H1 (cell line): ENCODE measurements around the gene RABGAP1. TPM values are rescaled to one million over a fixed set of nuclear protein-coding genes. Genes with fewer than 3 reads are reported as not detected.

Experiments used
- CTCF ChIA-PET: fragments of 300-600 bp; sonication (Branson Sonifier 250); formaldehyde crosslinking; loops from one replicate; lab custom pipeline; 2021; ENCODE audit not compliant: partially characterized antibody; lab: Charles Lee
- POLR2A ChIA-PET: fragments of 300-600 bp; sonication (Branson Sonifier 250); formaldehyde crosslinking; loops from one replicate; lab custom pipeline; 2021; ENCODE audit warnings: inconsistent platforms; ENCODE audit not compliant: partially characterized antibody; lab: Charles Lee
- DNase-seq, 2 experiments: peaks; one replicate each; pipeline versions ENCODE4 v3.0.0 to v3.0.0-alpha.2; 2010 to 2022; ENCODE audit warnings: low spot score in 2 of 2, low read depth in 1 of 2, mixed read lengths in 1 of 2
- FAIRE-seq: peaks from 2 replicates; lab custom pipeline; 2011; peaks lifted over from hg19 to GRCh38; lab: Jason Lieb, UNC
- H2AFZ ChIP-seq: 2 replicates; pipeline ENCODE4 v1.8.1; 2012; ENCODE audit warnings: low read length, inconsistent platforms
- H2AK5ac ChIP-seq: 2 replicates; pipeline ENCODE4 v1.6.1; 2013; ENCODE audit warnings: low read depth, low read length
- H2BK120ac ChIP-seq: replicated peaks from 2 replicates; pipeline ENCODE3; 2013; ENCODE audit warnings: low read depth, low read length, inconsistent platforms
- H2BK12ac ChIP-seq: 2 replicates; pipeline ENCODE4 v1.6.1; 2013; ENCODE audit warnings: low read depth, low read length
- H2BK15ac ChIP-seq: 2 replicates; pipeline ENCODE4 v1.6.1; 2013; ENCODE audit warnings: low read length
- H2BK20ac ChIP-seq: 2 replicates; pipeline ENCODE4 v1.6.1; 2013; ENCODE audit warnings: low read length
- H2BK5ac ChIP-seq: 2 replicates; pipeline ENCODE4 v1.6.1; 2013; ENCODE audit warnings: low read depth, low read length
- H3K14ac ChIP-seq: 2 replicates; pipeline ENCODE4 v1.6.1; 2013; ENCODE audit warnings: inconsistent platforms; ENCODE audit not compliant: insufficient read length
- H3K18ac ChIP-seq: 2 replicates; pipeline ENCODE4 v1.6.1; 2013; ENCODE audit warnings: low read length; ENCODE audit errors: extremely low read depth
- H3K23ac ChIP-seq: 2 replicates; pipeline ENCODE4 v1.6.1; 2013; ENCODE audit warnings: inconsistent platforms; ENCODE audit not compliant: insufficient read length
- H3K23me2 ChIP-seq: 2 replicates; pipeline ENCODE4 v1.6.1; 2013; ENCODE audit warnings: low read depth, low read length
- H3K27ac ChIP-seq: 2 replicates; pipeline ENCODE4 v1.6.1; 2011; ENCODE audit warnings: low read depth, low read length, inconsistent platforms
- H3K27me3 ChIP-seq, 4 experiments: replicated peaks in 1 of 4; 1 replicate in 1 of 4; 2 replicates in 3 of 4; pipeline versions ENCODE4 v1.6.1 to v1.8.1; 2011 to 2013; ENCODE audit warnings: low read length in 3 of 4, mild to moderate bottlenecking in 3 of 4, inconsistent platforms in 2 of 4, mixed read lengths in 2 of 4, moderate library complexity in 1 of 4; ENCODE audit not compliant: control insufficient read depth in 3 of 4, insufficient read depth in 3 of 4; ENCODE audit errors: extremely low read depth in 1 of 4
- H3K36me3 ChIP-seq, 4 experiments: 2 replicates each; pipeline versions ENCODE4 v1.6.1 to v1.8.1; 2011 to 2013; ENCODE audit warnings: mild to moderate bottlenecking in 4 of 4, low read length in 3 of 4, moderate library complexity in 2 of 4, control low read depth in 1 of 4, inconsistent platforms in 1 of 4; ENCODE audit not compliant: insufficient read depth in 4 of 4, control insufficient read depth in 2 of 4
- H3K4ac ChIP-seq: replicated peaks from 2 replicates; pipeline ENCODE3; 2013; ENCODE audit warnings: low read length, low read depth, mixed read lengths, inconsistent platforms; ENCODE audit not compliant: insufficient read length
- H3K4me1 ChIP-seq, 4 experiments: replicated peaks in 1 of 4; 1 replicate in 1 of 4; 2 replicates in 3 of 4; pipeline versions ENCODE4 v1.6.1 to v1.8.1; 2011 to 2013; ENCODE audit warnings: low read length in 3 of 4, inconsistent platforms in 2 of 4, mixed read lengths in 1 of 4; ENCODE audit not compliant: insufficient read depth in 4 of 4, control insufficient read depth in 3 of 4
- H3K4me2 ChIP-seq, 2 experiments: 2 replicates each; pipeline versions ENCODE4 v1.6.1 to v1.8.1; 2011 to 2013; ENCODE audit warnings: low read depth in 2 of 2, low read length in 2 of 2, control low read depth in 1 of 2, inconsistent platforms in 1 of 2, mild to moderate bottlenecking in 1 of 2; ENCODE audit not compliant: insufficient read depth in 1 of 2
- H3K4me3 ChIP-seq, 4 experiments: fragments of 200-600, 300-600 bp in 1 of 4; sonication (generic), shearing (Covaris generic), sonication (Bioruptor Twin) in 1 of 4; 2 replicates each; pipeline versions ENCODE4 v1.5.1 to v1.8.1; 2011 to 2016; ENCODE audit warnings: low read length in 4 of 4, low read depth in 3 of 4, control low read depth in 2 of 4, inconsistent platforms in 2 of 4, mild to moderate bottlenecking in 2 of 4, mixed read lengths in 1 of 4, moderate library complexity in 1 of 4; ENCODE audit not compliant: insufficient read depth in 2 of 4; ENCODE audit errors: extremely low read depth in 1 of 4
- H3K56ac ChIP-seq: replicated peaks from 2 replicates; pipeline ENCODE3; 2013; ENCODE audit warnings: low read depth, mild to moderate bottlenecking, mixed read lengths, low read length, inconsistent platforms; ENCODE audit not compliant: insufficient read length
- H3K79me1 ChIP-seq: 2 replicates; pipeline ENCODE4 v1.6.1; 2013; ENCODE audit warnings: low read depth, low read length, control low read depth
- H3K79me2 ChIP-seq, 2 experiments: 2 replicates each; pipeline versions ENCODE4 v1.6.1 to v1.8.1; 2012 to 2013; ENCODE audit warnings: low read length in 2 of 2, mild to moderate bottlenecking in 2 of 2, inconsistent platforms in 1 of 2; ENCODE audit not compliant: insufficient read depth in 2 of 2, control insufficient read depth in 1 of 2
- H3K9ac ChIP-seq, 4 experiments: replicated peaks in 1 of 4; 1 replicate in 1 of 4; 2 replicates in 3 of 4; pipeline versions ENCODE4 v1.6.1 to v1.8.1; 2011 to 2013; ENCODE audit warnings: low read depth in 3 of 4, low read length in 3 of 4, control low read depth in 2 of 4, mild to moderate bottlenecking in 2 of 4, moderate library complexity in 2 of 4, inconsistent platforms in 1 of 4; ENCODE audit errors: extremely low read depth in 1 of 4
- H3K9me3 ChIP-seq, 2 experiments: 2 replicates each; pipeline versions ENCODE4 v1.6.1 to v1.8.1; 2012 to 2013; ENCODE audit warnings: mild to moderate bottlenecking in 2 of 2, moderate library complexity in 2 of 2, control low read depth in 1 of 2, inconsistent platforms in 1 of 2, low read depth in 1 of 2, low read length in 1 of 2, mixed read lengths in 1 of 2; ENCODE audit not compliant: insufficient read depth in 2 of 2
- H4K20me1 ChIP-seq, 2 experiments: replicated peaks in 1 of 2; 2 replicates each; pipeline versions ENCODE3 to v1.8.1; 2011 to 2013; ENCODE audit warnings: inconsistent platforms in 2 of 2, low read length in 2 of 2, mild to moderate bottlenecking in 1 of 2; ENCODE audit not compliant: insufficient read depth in 2 of 2, control insufficient read depth in 1 of 2
- H4K5ac ChIP-seq: 2 replicates; pipeline ENCODE4 v1.6.1; 2013; ENCODE audit warnings: low read length, low read depth, mixed read lengths, inconsistent platforms; ENCODE audit not compliant: insufficient read length
- H4K8ac ChIP-seq: 2 replicates; pipeline ENCODE4 v1.8.0; 2013; ENCODE audit warnings: mild to moderate bottlenecking, moderate library complexity, low read length, inconsistent platforms; ENCODE audit not compliant: insufficient read depth; ENCODE audit errors: extremely low read depth
- H4K91ac ChIP-seq: replicated peaks from 2 replicates; pipeline ENCODE3; 2013; ENCODE audit warnings: low read length, mixed read lengths, inconsistent platforms; ENCODE audit not compliant: insufficient read length
- TCF12 ChIP-seq: IDR thresholded peaks from 2 replicates; pipeline ENCODE4 v1.6.1; 2011; ENCODE audit warnings: low read depth, mild to moderate bottlenecking, low read length
- WGBS, 2 experiments: shearing (Covaris generic) in 1 of 2; methylation state at CpG; one replicate each; pipeline versions ENCODE4 v1.1.6 to v1.1.7; 2013 to 2015; ENCODE audit warnings: low lambda C conversion rate in 2 of 2, mixed read lengths in 2 of 2, inconsistent platforms in 1 of 2, low coverage in 1 of 2, missing lambda C conversion rate in 1 of 2; ENCODE audit not compliant: insufficient replicate concordance in 2 of 2, insufficient coverage in 1 of 2, insufficient read length in 1 of 2; ENCODE audit errors: extremely low coverage in 1 of 2, missing lambda C conversion rate in 1 of 2; 5-methylcytosine and 5-hydroxymethylcytosine counted together
- polyA plus RNA-seq, 7 experiments: library from polyadenylated mRNA; depleted of rRNA in 3 of 7; stranded (reverse) in 5 of 7; unstranded in 2 of 7; fragments of >200 nt in 5 of 7; fragments of 200-250 nt in 2 of 7; gene quantifications; 1 replicate in 5 of 7; 2 replicates in 1 of 7; 4 replicates in 1 of 7; pipeline versions ENCODE4 v1.2.1 to v1.2.3, GENCODE V29; 2011 to 2013; ENCODE audit warnings: missing spikeins in 2 of 7, mixed read lengths in 2 of 7
- total RNA-seq: library from RNA; stranded (reverse); fragmentation: NEBNext Ultra II Directional; extraction: Animal tissue kit (Norgen Biotek cat#: 25700); gene quantifications from 2 replicates; pipeline ENCODE4 v1.2.1, GENCODE V29; 2021

Gene RABGAP1
- total and polyA plus RNA-seq, 2 of the 8 experiments (the other 6 are each of a cell fraction or from before 2014, with no cell fraction given) = 15.7 to 38.3 TPM

DNA sequence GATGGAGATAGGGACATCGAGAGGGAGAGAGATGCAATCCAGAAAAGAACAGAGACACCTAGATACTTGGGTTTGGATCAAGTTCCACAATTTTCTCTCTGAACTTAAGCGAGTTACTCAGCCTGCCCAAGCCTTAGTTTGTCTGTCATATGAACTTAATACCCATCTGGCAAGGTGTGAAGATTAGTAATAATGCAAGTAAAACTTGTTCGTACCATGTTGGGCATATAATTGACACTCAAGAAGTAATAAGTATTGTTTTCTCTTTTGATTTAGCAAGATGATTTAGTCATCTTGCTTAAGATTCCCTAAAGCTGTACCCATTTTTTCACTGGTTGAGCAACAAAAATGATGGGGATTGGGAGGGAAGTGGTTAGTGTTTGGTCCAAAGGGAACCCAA lies 7.5 kb downstream of the RABGAP1 start:
- ChIA-PET CTCF (no interaction called here), POLR2A (interaction anchor here (1.0 to 1.1 kb wide), 2 partner anchors 11 to 44 kb away, joined by 3 read pairs; no protein-coding TSS in a partner anchor)
- Histone ChIP-seq H2BK15ac (no peak overlapping the region), H3K79me2 (peaks cover 27 to 95% of the 10 kb centered on the region in 2 experiments), H3K27ac (no peak overlapping the region), H2BK20ac (no peak overlapping the region), H3K4me2 (no peak overlapping the region), H2AK5ac (no peak overlapping the region), H3K9ac (no peak overlapping the region), H2BK5ac (no peak overlapping the region), H4K20me1 (peaks cover 0 to 2% of the 10 kb centered on the region in 2 experiments), H3K79me1 (0 out of 2 replicates have a peak, but pooled peaks cover 2% of the 10 kb centered on the region), H2BK12ac (no peak overlapping the region), H2BK120ac (no peak overlapping the region), H3K23ac (no peak overlapping the region), H2AFZ (no peak overlapping the region), H3K4ac (no peak overlapping the region), H3K4me1 (peaks cover 0 to 19% (median 3%) of the 10 kb centered on the region in 4 experiments; a peak in 3 of 7 replicates), H3K4me3 (no peak overlapping the region), H3K56ac (no peak overlapping the region), H3K18ac (no peak overlapping the region), H4K8ac (no peak overlapping the region), H3K23me2 (no peaks in the 10 kb centered on the region), H3K27me3 (no peaks in the 10 kb centered on the region), H4K91ac (no peak overlapping the region), H3K14ac (no peak overlapping the region), H4K5ac (no peak overlapping the region), H3K36me3 (peaks cover 0 to 4% (median 0%) of the 10 kb centered on the region in 4 experiments; a peak in 1 of 8 replicates), H3K9me3 (no peaks in the 10 kb centered on the region)
- FAIRE-seq (no peak), DNase-seq (no peak)
- WGBS, 2 experiments = 91% methylated on average over 3 of the region's 3 CpGs; no CpG with 5 or more reads in 1 of the 2 experiments
- no peak for TF ChIP-seq TCF12
